ENCODE measurements around the gene ZNF197.
"Not testable (repeated sequence)": the region's sequence is repeated elsewhere in the genome, so short reads cannot be mapped to it uniquely, and the experiment has no call there.

GRCh38 chr3:44673466-44673865 lies 48.6 kb downstream of the ZNF197 start:
- not testable (repeated sequence) for TF ChIP-seq CTCF, POLR2A (IDR thresholded peaks at IDR 0.05)
